Lung (tissue), 12 donors: Measurements from ENCODE around the gene SEMA5A. TPM values are rescaled to one million over a fixed set of nuclear protein-coding genes. Genes with fewer than 3 reads are reported as not detected.

ENCODE experiments used
- ATAC-seq: fragments of 200-7000 bp; cut with Tn5 transposase; one replicate; pipeline ENCODE4 v1.9.1; 2020; ENCODE audit warnings: moderate number of reproducible peaks; ENCODE audit not compliant: insufficient read depth, low FRiP score
- DNase-seq, 3 donors: peaks; one replicate each; pipeline ENCODE4 v3.0.0-alpha.2; 2013 to 2017
- H3K27ac ChIP-seq, 2 donors: one replicate each; pipeline ENCODE4 v1.5.1; 2013; ENCODE audit warnings: mild to moderate bottlenecking in 2 of 2, moderate library complexity in 2 of 2, control low read depth in 1 of 2, inconsistent platforms in 1 of 2, low read depth in 1 of 2, low read length in 1 of 2
- H3K27me3 ChIP-seq, 3 donors: one replicate each; pipeline ENCODE4 v1.5.1; 2013; ENCODE audit warnings: low read length in 2 of 3; ENCODE audit not compliant: control insufficient read depth in 3 of 3, insufficient read depth in 3 of 3
- H3K36me3 ChIP-seq, 4 donors: one replicate each; pipeline ENCODE4 v1.5.1; 2013; ENCODE audit warnings: low read length in 4 of 4, mild to moderate bottlenecking in 1 of 4, moderate library complexity in 1 of 4; ENCODE audit not compliant: control insufficient read depth in 4 of 4, insufficient read depth in 4 of 4
- H3K4me1 ChIP-seq, 5 donors: one replicate each; pipeline ENCODE4 v1.5.1; 2013; ENCODE audit warnings: low read length in 5 of 5, mild to moderate bottlenecking in 2 of 5, moderate library complexity in 1 of 5; ENCODE audit not compliant: control insufficient read depth in 5 of 5, insufficient read depth in 5 of 5
- H3K4me3 ChIP-seq: one replicate; pipeline ENCODE4 v1.5.1; 2013; ENCODE audit warnings: mild to moderate bottlenecking, control low read depth, moderate library complexity
- H3K9ac ChIP-seq, 2 donors: one replicate each; pipeline ENCODE4 v1.5.1; 2013; ENCODE audit warnings: low read length in 2 of 2, control low read depth in 1 of 2; ENCODE audit not compliant: insufficient read depth in 1 of 2
- H3K9me3 ChIP-seq, 4 donors: one replicate each; pipeline ENCODE4 v1.5.1; 2013; ENCODE audit warnings: low read length in 3 of 4, mild to moderate bottlenecking in 1 of 4, moderate library complexity in 1 of 4; ENCODE audit not compliant: control insufficient read depth in 4 of 4, insufficient read depth in 3 of 4
- CTCF ChIP-seq: IDR thresholded peaks from 2 replicates; pipeline ENCODE4 v1.5.1; 2012; ENCODE audit warnings: mild to moderate bottlenecking; ENCODE audit errors: control extremely low read depth, extremely low read depth
- WGBS, 2 donors: extraction: QIAGEN DNeasy Blood & Tissue Kit; methylation state at CpG; one replicate each; pipeline ENCODE4 v1.1.7; 2013; 5-methylcytosine and 5-hydroxymethylcytosine counted together
- polyA plus RNA-seq, 2 donors: library from polyadenylated mRNA; stranded (reverse); fragments of 200-250 nt; gene quantifications; one replicate each; pipeline ENCODE4 v1.2.1, GENCODE V29; 2013
- total RNA-seq, 2 donors: library from RNA; depleted of rRNA in 1 of 2; stranded (reverse); fragments of >200 nt in 1 of 2; gene quantifications; one replicate each; pipeline ENCODE4 v1.2.1, GENCODE V29; 2014 to 2021
- donor health status: control.
- donor health status: control.
- donor health status: Bipolar disorder and iron deficiency.
- donor health status: healthy.
- donor health status: DM: yes; HTN: yes; CAD: no.

Gene SEMA5A
- total and polyA plus RNA-seq, 4 donors: 3.1 to 44.9 (median 13.7) TPM

GRCh38 chr5:9373571-9373970, 172.3 kb downstream of the SEMA5A start:
- ATAC-seq: no peak
- WGBS, 2 donors: 81 to 91% methylated on average over 2 of the region's 2 CpGs
- TF ChIP-seq CTCF: no peak
- H3K27ac ChIP-seq: no peak overlapping the region
- H3K27me3 ChIP-seq: no peaks in the 10 kb centered on the region
- no peak overlapping the region for H3K9ac ChIP-seq
- H3K9me3 ChIP-seq: peaks cover 0 to 2% (median 1%) of the 10 kb centered on the region in 4 donors
- H3K4me1 ChIP-seq: peaks cover 0 to 6% (median 5%) of the 10 kb centered on the region in 5 donors
- H3K36me3 ChIP-seq: peaks cover 0 to 4% (median 2%) of the 10 kb centered on the region in 4 donors
- no peak overlapping the region for H3K4me3 ChIP-seq
- DNase-seq: no peak

- Histone ChIP-seq H3K27me3 (no peaks in the 10 kb centered on the region), H3K9ac (no peak overlapping the region), H3K4me3 (no peak overlapping the region), H3K27ac (no peak overlapping the region), H3K9me3 (peaks cover 0 to 2% (median 1%) of the 10 kb centered on the region in 4 donors), H3K4me1 (peaks cover 0 to 8% (median 6%) of the 10 kb centered on the region in 5 donors), H3K36me3 (no peaks in the 10 kb centered on the region)
- ATAC-seq (no peak), DNase-seq (no peak)
- no peak for TF ChIP-seq CTCF
- WGBS, 2 donors: 67 to 68% methylated on average over 2 of the region's 2 CpGs
These were observed 175.6 kb downstream of the SEMA5A start for GRCh38 chr5:9370256-9370655.

- H3K27ac ChIP-seq: no peak overlapping the region
- 61 to 80% methylated on average over 1 of the region's 1 CpG for WGBS, 2 donors
- peaks cover 0 to 6% (median 0%) of the 10 kb centered on the region in 5 donors for H3K4me1 ChIP-seq
- no peak for DNase-seq
- H3K9ac ChIP-seq: no peak overlapping the region
- TF ChIP-seq CTCF: no peak
- ATAC-seq: no peak
- H3K4me3 ChIP-seq: no peak overlapping the region
- H3K9me3 ChIP-seq: peaks cover 0 to 2% (median 0%) of the 10 kb centered on the region in 4 donors
- H3K27me3 ChIP-seq: no peaks in the 10 kb centered on the region
- no peaks in the 10 kb centered on the region for H3K36me3 ChIP-seq
These were observed 180.4 kb downstream of the SEMA5A start for GRCh38 chr5:9365512-9365911.

- Histone ChIP-seq H3K9me3 (no peaks in the 10 kb centered on the region), H3K27me3 (no peaks in the 10 kb centered on the region), H3K4me3 (no peak overlapping the region), H3K9ac (no peak overlapping the region), H3K36me3 (no peaks in the 10 kb centered on the region), H3K4me1 (peaks cover 0 to 12% (median 0%) of the 10 kb centered on the region in 5 donors), H3K27ac (peak overlapping the region in 1 of 2 donors; percentile 21)
- ATAC-seq (no peak), DNase-seq (no peak)
- TF ChIP-seq CTCF: no peak
- 43 to 55% methylated on average over 2 of the region's 2 CpGs for WGBS, 2 donors
These were observed 182.4 kb downstream of the SEMA5A start for GRCh38 chr5:9363449-9363848.
